Ovary (tissue), 9 donors: ENCODE measurements around the gene COL6A3. TPM values are rescaled to one million over a fixed set of nuclear protein-coding genes. Genes with fewer than 3 reads are reported as not detected.

Experiments
- DNase-seq, 5 donors: peaks; one replicate each; pipeline ENCODE4 v3.0.0-alpha.2; 2019 to 2020
- H3K27ac ChIP-seq, 2 donors: fragments of 200-600 bp; one replicate each; pipeline versions ENCODE4 v1.5.1 to v1.8.0; 2019 to 2022
- H3K27me3 ChIP-seq: fragments of 200-600 bp; one replicate; pipeline ENCODE4 v1.8.0; 2022
- H3K36me3 ChIP-seq: fragments of 200-600 bp; sonication (generic); one replicate; pipeline ENCODE4 v1.5.1; 2019
- H3K4me1 ChIP-seq: one replicate; pipeline ENCODE4 v1.8.1; 2013; ENCODE audit warnings: mild to moderate bottlenecking, moderate library complexity; ENCODE audit not compliant: insufficient read depth
- H3K4me3 ChIP-seq: fragments of 200-600 bp; sonication (generic); one replicate; pipeline ENCODE4 v1.5.1; 2017
- H3K9me3 ChIP-seq, 2 donors: fragments of 200-600 bp in 1 of 2; sonication (generic) in 1 of 2; one replicate each; pipeline versions ENCODE4 v1.5.1 to v1.8.1; 2013 to 2019; ENCODE audit warnings: mild to moderate bottlenecking in 1 of 2, moderate library complexity in 1 of 2
- EP300 ChIP-seq: sonication (generic); formaldehyde crosslinking; IDR thresholded peaks from one replicate; pipeline ENCODE4 v1.6.1; 2017; ENCODE audit warnings: antibody characterized with exemption
- POLR2A ChIP-seq: fragments of 450-650 bp; IDR thresholded peaks from one replicate; pipeline ENCODE4 v1.6.1; 2017; ENCODE audit warnings: antibody characterized with exemption, mild to moderate bottlenecking, moderate library complexity
- WGBS, 3 donors: extraction: QIAGEN DNeasy Blood & Tissue Kit in 1 of 3; methylation state at CpG; one replicate each; pipeline versions ENCODE4 v1.1.5 to v1.1.7; 2013 to 2017; 5-methylcytosine and 5-hydroxymethylcytosine counted together
- intact Hi-C, 4 donors: fragments of 100-400 bp; cut with DNase I; formaldehyde crosslinking; loops; one replicate each; pipeline versions ENCODE4 v1.11.0 to v1.15.1; 2022 to 2023
- polyA plus RNA-seq, 2 donors: library from polyadenylated mRNA; stranded (reverse); fragments of 200-250 nt in 1 of 2; fragments of 350-450 nt in 1 of 2; fragmentation: Illumina TruSeq in 1 of 2; extraction: RNeasy Lipid Tissue Mini Kit (QIAGEN cat#74804) in 1 of 2; gene quantifications; one replicate each; pipeline ENCODE4 v1.2.3, GENCODE V29; 2013 to 2014
- total RNA-seq, 7 donors: library from RNA; depleted of rRNA in 2 of 7; stranded (reverse); fragments of >200 nt in 2 of 7; fragmentation: NEBNext Ultra II Directional in 3 of 7; extraction: Animal tissue kit (Norgen Biotek cat#: 25700) in 3 of 7; gene quantifications; one replicate each; pipeline versions ENCODE4 v1.1.0 to v1.2.4, GENCODE V29; 2016 to 2023
- TF ChIP-seq, protein P1 (sequence below), 3 donors: fragments of 450-650 bp in 2 of 3; fragments of 200-600 bp in 1 of 3; IDR thresholded peaks; one replicate each; pipeline versions ENCODE4 v1.5.1 to v1.8.0; 2016 to 2022; ENCODE audit warnings: antibody characterized with exemption in 3 of 3, mild to moderate bottlenecking in 1 of 3
- donor health status: DM: no; HTN: no; CAD: no; lungs with moderate emphysema.
- donor health status: DM: no; HTN: no; CAD: no.
- donor health status: Bipolar disorder and iron deficiency.
- donor health status: DM: yes; HTN: yes; CAD: no.
- donor health status: DM: no; HTN: no; CAD: no.
- donor health status: DM: yes; HTN: yes; CAD: no.

COL6A3 gene
- total and polyA plus RNA-seq, 9 donors, result 105 to 520 (median 378) TPM

DNA sequence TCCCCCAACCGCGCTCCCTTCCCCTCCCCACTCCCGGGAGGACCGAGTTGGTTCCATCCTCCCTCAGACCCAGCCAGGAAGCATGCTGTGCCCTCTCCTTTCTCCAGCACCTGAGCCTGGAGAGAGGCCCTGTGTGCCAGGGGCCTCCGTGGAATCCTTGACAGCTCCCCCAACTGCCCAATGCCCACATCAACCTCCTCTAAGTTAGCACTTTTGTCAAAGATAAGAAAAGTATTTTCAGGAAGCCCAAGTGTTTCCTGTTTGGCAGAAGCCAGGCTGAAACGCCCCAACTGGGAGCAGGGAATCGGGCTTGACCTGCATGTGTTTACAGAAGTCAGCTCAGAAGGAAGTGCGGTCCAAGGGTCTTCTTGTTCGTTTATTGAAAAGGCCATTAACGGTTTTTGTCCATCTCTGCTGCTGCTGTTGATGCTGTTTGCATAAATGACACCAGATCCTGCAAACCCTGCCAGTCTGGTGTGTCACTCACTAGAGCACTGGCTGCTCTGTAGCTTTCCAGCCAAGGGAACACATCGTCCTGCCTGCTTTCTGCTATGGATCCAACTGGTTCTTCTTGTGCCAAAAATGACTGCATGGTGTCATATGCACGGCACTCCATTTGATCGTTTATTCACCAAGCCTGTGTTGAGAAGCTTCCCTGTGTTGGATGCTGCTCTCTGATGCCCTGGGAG, 35.4 kb upstream of the COL6A3 start:
- Histone ChIP-seq H3K9me3 (no peaks in the 10 kb centered on the region), H3K4me3 (no peak overlapping the region), H3K36me3 (no peaks in the 10 kb centered on the region), H3K4me1 (peaks cover 12% of the 10 kb centered on the region), H3K27me3 (no peaks in the 10 kb centered on the region), H3K27ac (peak overlapping the region in 1 of 2 donors; percentile 14)
- TF ChIP-seq EP300 (no peak), POLR2A (no peak)
- TF ChIP-seq, protein P1, sequence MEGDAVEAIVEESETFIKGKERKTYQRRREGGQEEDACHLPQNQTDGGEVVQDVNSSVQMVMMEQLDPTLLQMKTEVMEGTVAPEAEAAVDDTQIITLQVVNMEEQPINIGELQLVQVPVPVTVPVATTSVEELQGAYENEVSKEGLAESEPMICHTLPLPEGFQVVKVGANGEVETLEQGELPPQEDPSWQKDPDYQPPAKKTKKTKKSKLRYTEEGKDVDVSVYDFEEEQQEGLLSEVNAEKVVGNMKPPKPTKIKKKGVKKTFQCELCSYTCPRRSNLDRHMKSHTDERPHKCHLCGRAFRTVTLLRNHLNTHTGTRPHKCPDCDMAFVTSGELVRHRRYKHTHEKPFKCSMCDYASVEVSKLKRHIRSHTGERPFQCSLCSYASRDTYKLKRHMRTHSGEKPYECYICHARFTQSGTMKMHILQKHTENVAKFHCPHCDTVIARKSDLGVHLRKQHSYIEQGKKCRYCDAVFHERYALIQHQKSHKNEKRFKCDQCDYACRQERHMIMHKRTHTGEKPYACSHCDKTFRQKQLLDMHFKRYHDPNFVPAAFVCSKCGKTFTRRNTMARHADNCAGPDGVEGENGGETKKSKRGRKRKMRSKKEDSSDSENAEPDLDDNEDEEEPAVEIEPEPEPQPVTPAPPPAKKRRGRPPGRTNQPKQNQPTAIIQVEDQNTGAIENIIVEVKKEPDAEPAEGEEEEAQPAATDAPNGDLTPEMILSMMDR (IDR thresholded peaks at IDR 0.05), result no peak
- intact Hi-C loops, result no loop called here
- peak in 1 of 5 donors; percentile 48 for DNase-seq
- WGBS, 3 donors, result 24 to 31% (median 31%) methylated on average over 13 of the region's 13 CpGs

DNA sequence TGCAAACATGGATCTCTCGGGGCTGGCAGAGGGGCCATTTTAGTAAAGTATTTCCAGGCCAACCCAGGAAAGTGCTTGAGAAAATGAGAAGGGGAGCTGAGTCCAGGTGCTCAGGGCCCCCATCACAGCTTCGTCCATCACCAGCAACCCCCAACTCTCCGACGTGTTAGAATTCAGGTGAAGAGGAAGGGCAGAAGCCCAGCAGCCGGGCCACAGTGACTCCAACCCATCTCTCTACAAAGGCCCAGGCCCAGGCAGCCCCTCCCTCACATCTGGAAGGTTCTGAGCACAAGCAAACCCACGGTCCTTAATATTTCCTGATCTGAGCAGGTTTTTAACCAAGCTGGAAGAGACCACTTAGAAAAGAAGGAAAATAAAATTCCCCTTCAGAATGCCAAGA, 34.7 kb upstream of the COL6A3 start:
- intact Hi-C loops, result no loop called here

DNA sequence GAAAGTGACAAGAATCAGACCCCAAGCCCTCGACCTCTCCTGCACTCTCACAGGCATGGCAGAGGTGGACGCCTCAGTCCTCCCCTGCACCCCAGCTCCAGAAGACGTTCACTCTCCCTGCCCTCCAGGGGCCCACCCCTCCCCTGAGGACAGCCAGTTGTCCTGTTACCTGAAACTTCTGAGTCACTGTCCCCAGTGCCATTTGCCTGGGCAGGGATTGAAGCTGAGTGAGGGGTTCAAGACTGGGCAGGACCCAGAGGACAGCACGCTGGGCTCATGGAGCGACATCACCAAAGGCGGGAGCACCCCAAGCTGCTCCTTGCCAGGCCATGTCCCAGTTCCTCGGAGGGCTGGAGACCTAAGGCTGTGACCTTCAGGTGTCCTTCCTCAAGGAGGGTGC, 34.2 kb upstream of the COL6A3 start:
- H3K27ac ChIP-seq, result no peak overlapping the region
- intact Hi-C loops, result no loop called here
- 96 to 99% (median 97%) methylated on average over 7 of the region's 7 CpGs for WGBS, 3 donors

More for the DNA sequence above, 34.7 kb upstream of the COL6A3 start:
- WGBS, 3 donors, result 87 to 90% (median 90%) methylated on average over 6 of the region's 6 CpGs
- TF ChIP-seq EP300 (no peak), POLR2A (no peak)
- TF ChIP-seq, protein P1 (IDR thresholded peaks at IDR 0.05), result no peak
- no peak for DNase-seq
- Histone ChIP-seq H3K9me3 (no peaks in the 10 kb centered on the region), H3K27me3 (no peaks in the 10 kb centered on the region), H3K36me3 (no peaks in the 10 kb centered on the region), H3K4me3 (no peak overlapping the region), H3K4me1 (peaks cover 12% of the 10 kb centered on the region), H3K27ac (no peak overlapping the region)

DNA sequence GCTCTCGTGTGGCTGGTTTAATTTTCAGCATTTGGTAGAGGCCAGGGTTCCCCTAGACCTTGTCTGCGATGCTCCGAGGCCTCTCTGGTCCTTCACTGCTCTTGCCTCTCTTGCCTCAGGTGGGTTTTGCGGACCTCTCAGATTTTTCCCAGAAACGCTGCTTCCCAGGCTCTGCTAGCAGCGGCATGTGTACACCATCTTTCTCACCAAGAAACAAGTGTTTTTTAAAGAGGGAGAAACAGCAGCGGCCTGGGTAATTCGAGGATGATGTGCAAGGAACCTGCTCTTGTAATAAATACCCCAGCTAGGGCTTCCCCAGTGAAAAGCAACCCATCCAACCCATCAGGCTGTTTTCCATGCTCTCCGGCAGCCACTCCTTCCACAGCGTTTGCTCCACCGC, 33.5 kb upstream of the COL6A3 start:
- Histone ChIP-seq H3K4me3 (no peak overlapping the region), H3K27me3 (no peaks in the 10 kb centered on the region), H3K36me3 (no peaks in the 10 kb centered on the region), H3K27ac (no peak overlapping the region), H3K9me3 (no peaks in the 10 kb centered on the region), H3K4me1 (peaks cover 11% of the 10 kb centered on the region)
- no peak for DNase-seq
- TF ChIP-seq EP300 (no peak), POLR2A (no peak)
- TF ChIP-seq, protein P1 (IDR thresholded peaks at IDR 0.05), result no peak
- intact Hi-C loops, result no loop called here
- WGBS, 3 donors, result 96% methylated on average over 11 of the region's 11 CpGs

More for the DNA sequence above, 34.2 kb upstream of the COL6A3 start:
- Histone ChIP-seq H3K36me3 (no peaks in the 10 kb centered on the region), H3K9me3 (no peaks in the 10 kb centered on the region), H3K27me3 (no peaks in the 10 kb centered on the region), H3K4me3 (no peak overlapping the region), H3K4me1 (peaks cover 12% of the 10 kb centered on the region)
- DNase-seq, result no peak
- TF ChIP-seq POLR2A (no peak), EP300 (no peak)
- TF ChIP-seq, protein P1 (IDR thresholded peaks at IDR 0.05), result no peak
